Bladder microvascular endothelial cell (primary cell): ENCODE results near the gene MST1R. TPM values are rescaled to one million over a fixed set of nuclear protein-coding genes. Genes with fewer than 3 reads are reported as not detected.

Source experiments
- total RNA-seq: library from RNA; depleted of rRNA; stranded (reverse); fragments of >200 nt; gene quantifications from 2 replicates; pipeline ENCODE4 v1.2.3, GENCODE V29; 2014

Gene MST1R
- 0.81 and 1.0 TPM in 2 replicates for total RNA-seq

DNA sequence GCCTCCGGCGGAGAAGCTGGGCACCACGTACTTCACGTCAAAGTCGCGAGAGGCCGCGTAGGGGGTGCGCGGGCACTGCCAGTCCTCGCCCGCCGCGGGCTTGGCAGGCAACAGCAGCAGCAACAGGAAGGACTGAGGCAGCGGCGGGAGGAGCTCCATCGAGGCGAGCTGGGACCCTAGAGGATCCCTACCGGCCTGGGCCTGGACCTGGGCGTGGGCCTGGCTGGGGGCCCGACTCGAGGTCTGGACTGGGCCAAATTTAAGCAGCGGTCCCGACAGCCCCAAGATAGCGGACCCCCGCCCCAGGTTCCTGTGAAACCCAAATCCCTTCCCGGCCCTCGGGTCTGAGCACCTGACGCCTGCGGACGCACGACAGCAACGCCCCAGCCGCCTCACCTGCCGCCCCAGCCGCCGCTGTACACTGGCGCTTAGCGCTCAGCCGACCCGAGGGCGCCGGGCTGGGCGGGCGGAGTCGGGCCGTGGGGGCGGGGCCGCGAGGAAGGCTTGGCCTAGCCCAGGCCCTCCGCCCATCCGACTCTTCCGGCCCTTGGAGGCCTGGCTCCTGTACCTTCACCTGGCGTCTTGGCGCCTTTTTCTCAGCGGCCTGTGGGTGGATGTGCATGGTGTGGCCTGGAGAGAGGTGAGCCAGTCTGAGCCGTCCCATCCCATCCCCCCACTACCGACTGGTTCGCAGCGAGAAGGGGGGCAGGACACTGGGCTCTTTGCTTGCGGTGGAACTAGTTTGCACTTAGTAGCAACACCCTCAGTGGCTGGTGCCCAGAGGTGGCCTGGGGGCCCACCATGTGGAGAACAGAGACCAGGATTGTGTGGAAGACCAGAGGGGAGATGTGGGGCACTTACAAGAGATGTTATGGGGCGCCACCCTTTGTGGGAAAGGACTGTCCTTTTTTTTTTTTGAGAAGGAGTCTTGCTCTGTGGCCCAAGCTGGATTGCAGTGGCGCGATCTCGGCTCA is at the start of gene MST1R:
MST1R (minus strand) TSS at position 423 of the 974 bp plus-strand sequence; CDS start at position 159, 264 bp downstream.

DNA sequence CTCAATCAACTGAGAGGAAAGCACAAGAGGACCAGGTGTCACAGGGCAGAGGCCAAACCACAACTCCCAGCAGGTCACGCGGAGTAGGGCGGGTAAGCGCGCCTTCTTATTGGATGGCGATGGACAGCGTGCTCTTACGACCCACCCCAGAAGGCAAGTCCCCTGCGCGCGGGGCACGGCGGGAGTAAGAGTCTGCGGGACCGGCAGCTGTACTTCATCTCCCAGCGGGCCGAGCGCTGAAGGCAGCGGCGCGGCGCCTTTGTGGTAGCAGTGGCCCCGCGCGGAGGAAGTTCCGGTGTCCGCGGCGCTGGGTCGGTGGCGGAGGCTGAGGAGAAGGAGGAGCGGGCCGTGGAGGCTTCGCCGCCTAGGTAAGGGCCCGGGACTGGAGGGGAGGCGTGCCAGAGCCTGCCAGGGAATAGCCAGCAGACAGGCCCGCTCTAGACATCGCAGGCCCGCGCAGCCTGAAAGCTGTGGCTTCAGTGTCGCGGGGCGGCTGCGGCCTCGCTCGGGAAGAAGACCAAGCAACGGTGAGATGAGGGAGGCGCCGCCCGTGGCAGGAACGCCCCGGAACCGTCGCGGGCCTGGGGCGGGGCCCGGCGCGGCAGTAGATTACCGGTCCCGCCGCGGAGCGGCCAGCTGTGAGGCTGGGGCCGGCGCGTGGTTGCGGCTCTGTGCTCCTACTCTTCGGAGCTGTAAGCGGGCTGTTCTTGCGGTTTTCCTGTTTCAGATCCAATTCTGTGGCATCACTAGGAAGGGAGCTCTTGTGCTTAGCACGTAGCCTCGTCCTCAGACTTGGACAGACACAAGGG is 36.4 kb upstream of the MST1R start, which contains the start of gene RBM6:
RBM6 (plus strand) TSS at position 293 of the 809 bp plus-strand sequence. CDS start 22,492 bp downstream, outside the sequence.

DNA sequence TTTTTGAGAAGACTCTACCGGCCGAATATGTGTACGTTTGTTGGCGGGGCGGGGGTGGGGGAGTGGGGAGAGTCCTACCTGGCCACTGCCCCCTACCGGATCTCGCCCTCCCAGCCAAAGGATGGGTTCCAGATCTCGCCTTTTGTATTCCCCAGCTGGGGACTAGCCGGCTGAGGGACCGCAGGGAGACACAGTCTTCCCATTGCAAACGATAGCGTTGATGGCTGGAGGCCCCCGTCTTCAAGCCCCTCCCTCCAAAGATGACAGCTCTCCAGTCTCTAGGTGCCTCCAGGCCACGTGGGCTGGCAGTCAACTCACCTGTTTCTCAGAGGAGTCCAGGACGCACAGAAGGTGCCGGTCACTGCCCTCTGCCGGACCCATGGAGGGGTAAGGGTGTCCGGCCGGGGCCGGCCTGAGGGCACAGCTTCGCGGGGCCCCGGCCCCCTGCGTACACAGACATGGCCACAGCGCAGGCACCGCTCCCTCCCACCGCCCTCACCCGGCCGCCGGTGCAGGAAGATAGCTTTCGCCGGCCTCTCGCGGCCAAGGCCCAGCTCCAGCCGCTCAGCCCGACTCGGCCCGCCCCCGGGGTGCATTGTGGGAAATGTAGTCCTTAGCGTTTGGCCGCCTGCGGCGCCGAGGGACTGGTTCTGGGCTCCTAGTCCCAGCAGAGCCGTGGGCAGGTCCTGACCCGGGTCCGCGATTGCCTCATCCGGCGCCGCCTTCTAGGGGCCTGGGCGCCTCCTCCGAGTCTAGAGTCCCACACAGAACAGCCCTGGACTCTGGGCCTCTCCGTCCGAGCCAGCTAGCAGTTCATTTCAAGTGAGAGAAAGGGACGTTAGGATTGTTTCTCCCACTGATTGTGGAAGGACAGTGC is 25.9 kb upstream of the MST1R start, which contains the start of gene MON1A:
MON1A (minus strand) TSS at position 521 of the 877 bp plus-strand sequence. CDS start 16,465 bp downstream, outside the sequence.

DNA sequence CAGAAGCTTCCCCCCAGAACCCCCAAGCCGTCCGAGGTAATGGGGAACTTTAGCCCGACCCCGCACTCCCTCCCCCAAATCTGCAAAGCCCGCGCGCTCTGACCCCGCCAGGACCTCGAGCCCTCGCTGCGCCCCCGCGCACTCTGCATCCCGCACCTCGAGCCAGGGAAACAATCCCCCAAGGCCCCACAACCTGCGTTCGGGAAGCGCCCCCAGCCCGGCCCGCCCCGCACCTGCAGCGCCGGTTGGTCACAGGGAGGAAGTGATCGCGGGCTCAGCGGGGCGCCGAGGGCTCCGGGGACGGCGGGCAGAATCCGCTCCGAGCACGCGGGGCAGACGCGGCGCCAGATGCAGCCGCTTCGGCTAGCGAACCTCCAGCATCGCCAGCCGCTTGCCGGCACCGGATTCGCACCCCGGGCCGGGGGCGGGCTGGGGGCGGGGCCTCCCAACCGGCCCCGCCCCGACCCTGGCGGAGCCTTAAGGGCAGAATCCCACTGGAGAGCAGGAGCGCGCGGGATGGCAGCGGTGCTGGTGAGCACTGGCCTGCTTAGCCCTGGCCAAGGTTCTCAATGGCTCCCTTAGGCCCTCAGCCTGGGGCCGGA is 34.0 kb downstream of the MST1R start, which contains the start of gene CAMKV:
CAMKV (minus strand) TSS at position 382 of the 602 bp plus-strand sequence. CDS start 7,518 bp downstream, outside the sequence.

DNA sequence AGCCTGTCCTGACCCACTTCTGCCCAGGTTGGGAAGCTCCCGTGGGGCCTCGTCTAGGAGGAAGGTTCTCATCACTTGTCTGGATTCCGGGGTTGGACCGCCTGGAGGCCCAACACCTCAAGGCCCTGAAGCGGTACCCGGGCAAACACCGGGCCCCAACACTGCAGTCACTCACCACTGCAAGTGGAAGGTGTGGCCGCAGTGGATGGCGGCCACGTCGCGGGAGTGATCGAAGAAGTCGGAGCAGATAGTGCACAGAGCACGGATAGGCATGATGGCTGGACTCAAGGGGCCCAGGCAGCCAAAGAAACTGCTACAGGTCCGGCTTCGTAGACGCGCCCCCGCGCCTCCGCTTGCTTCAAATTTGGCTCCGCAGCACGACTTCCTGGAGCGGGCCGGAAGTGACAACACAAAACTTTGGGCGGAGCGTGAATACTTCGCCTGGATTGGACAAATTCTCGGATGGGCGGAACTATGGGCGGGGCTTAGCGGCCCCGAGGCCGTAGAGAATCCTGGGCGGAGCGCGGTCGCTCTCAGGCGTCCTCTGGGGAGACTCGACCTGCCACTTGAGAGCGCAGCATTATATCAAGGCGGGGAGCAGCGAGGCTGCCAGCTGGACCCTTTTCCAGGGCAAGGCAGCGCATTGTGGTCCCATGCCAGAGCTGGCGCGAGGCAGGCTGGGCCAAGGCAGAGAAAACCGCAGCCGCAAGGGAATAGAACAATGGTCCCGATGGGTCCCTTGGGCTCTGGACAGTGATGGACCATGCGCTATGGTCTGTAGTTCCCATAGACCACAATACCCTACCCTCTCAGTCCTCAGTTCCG is 47.3 kb downstream of the MST1R start, which contains the start of gene TRAIP:
TRAIP (minus strand) TSS at position 384 of the 825 bp plus-strand sequence; CDS start at position 273, 111 bp downstream.

Other genes starting within 250 kb of the MST1R start
- gene APEH, start 229.5 kb downstream of the MST1R start, total RNA-seq = 86.5 and 87.7 TPM in 2 replicates
- 1.1 and 4.0 TPM in 2 replicates for gene MST1, start 214.4 kb downstream of the MST1R start, total RNA-seq
- 17.2 and 37.1 TPM in 2 replicates for gene RNF123, start 214.3 kb downstream of the MST1R start, total RNA-seq
- gene AMIGO3, start 184.2 kb downstream of the MST1R start, total RNA-seq = not detected in 2 replicates
- 22.8 and 39.5 TPM in 2 replicates for gene GMPPB, start 179.9 kb downstream of the MST1R start, total RNA-seq
- 34.6 and 66.0 TPM in 2 replicates for gene IP6K1, start 117.3 kb downstream of the MST1R start, total RNA-seq
- gene CDHR4, start 104.0 kb downstream of the MST1R start, total RNA-seq = not detected in 2 replicates
- gene INKA1, start 100.6 kb downstream of the MST1R start, total RNA-seq = 15.4 and 38.2 TPM in 2 replicates
- 42.7 and 44.2 TPM in 2 replicates for gene UBA7, start 89.9 kb downstream of the MST1R start, total RNA-seq
- gene TRAIP, start 47.3 kb downstream of the MST1R start, total RNA-seq = 5.2 and 6.0 TPM in 2 replicates
- gene CAMKV, start 34.0 kb downstream of the MST1R start, total RNA-seq = not detected in 2 replicates
- 9.4 and 16.9 TPM in 2 replicates for gene MON1A, start 25.9 kb upstream of the MST1R start, total RNA-seq
- gene RBM6, start 36.3 kb upstream of the MST1R start, total RNA-seq = 25.9 and 60.7 TPM in 2 replicates
- gene RBM5, start 185.0 kb upstream of the MST1R start, total RNA-seq = 115 and 502 TPM in 2 replicates